Measurements from ENCODE around the gene MYO3B. TPM values are rescaled to one million over a fixed set of nuclear protein-coding genes. Genes with fewer than 3 reads are reported as not detected.

Gene MYO3B
- total RNA-seq, 4 donors from 2014 or later = 0.06 TPM; not detected in 3

DNA sequence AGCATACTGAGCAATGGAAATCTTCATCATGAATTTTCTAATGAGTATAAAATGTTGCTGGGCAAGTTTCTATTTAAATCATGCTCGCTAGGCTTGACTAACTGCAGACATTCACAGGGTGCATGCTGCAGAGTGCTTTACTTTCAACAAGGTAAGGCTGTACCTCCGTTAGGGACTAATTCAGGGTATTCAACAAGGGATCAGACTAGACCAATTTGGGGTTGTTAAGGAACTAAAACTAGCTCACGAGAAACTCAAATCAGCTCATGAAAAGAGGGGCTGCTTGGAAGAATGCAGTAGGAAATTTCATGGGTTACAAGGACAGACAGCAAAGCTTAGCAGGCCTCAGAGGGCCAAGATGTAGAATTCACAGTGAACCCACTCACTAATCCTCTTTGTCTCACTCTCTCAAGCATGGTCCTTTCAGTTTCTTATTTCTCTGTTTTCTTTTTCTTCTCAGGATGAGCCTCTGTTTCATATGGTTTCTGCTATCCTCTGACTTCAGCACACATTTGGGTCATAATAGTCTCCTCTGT, 2.2 kb downstream of the MYO3B start:
- H3K4me3 ChIP-seq = no peak overlapping the region
- no peaks in the 10 kb centered on the region for H3K4me1 ChIP-seq
- no peaks in the 10 kb centered on the region for H3K27me3 ChIP-seq
- TF ChIP-seq EP300 (IDR thresholded peaks at IDR 0.05) (no peak), POLR2AphosphoS5 (IDR thresholded peaks at IDR 0.05) (no peak), POLR2A (IDR thresholded peaks at IDR 0.05; ENCODE audit: low read depth) (no peak)
- TF ChIP-seq, protein P1, sequence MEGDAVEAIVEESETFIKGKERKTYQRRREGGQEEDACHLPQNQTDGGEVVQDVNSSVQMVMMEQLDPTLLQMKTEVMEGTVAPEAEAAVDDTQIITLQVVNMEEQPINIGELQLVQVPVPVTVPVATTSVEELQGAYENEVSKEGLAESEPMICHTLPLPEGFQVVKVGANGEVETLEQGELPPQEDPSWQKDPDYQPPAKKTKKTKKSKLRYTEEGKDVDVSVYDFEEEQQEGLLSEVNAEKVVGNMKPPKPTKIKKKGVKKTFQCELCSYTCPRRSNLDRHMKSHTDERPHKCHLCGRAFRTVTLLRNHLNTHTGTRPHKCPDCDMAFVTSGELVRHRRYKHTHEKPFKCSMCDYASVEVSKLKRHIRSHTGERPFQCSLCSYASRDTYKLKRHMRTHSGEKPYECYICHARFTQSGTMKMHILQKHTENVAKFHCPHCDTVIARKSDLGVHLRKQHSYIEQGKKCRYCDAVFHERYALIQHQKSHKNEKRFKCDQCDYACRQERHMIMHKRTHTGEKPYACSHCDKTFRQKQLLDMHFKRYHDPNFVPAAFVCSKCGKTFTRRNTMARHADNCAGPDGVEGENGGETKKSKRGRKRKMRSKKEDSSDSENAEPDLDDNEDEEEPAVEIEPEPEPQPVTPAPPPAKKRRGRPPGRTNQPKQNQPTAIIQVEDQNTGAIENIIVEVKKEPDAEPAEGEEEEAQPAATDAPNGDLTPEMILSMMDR (IDR thresholded peaks at IDR 0.05) = no peak
- H3K36me3 ChIP-seq = no peaks in the 10 kb centered on the region
- no peak overlapping the region for H3K27ac ChIP-seq (replicated peaks in 1 of 4)
- intact Hi-C loops (cut with DNase I) = no loop called here
- H3K9me3 ChIP-seq = peaks cover 0 to 6% (median 2%) of the 10 kb centered on the region in 4 donors
- 81% methylated on average over 3 of the region's 3 CpGs for WGBS
- DNase-seq (ENCODE audit: extremely low spot score) = no peak

DNA sequence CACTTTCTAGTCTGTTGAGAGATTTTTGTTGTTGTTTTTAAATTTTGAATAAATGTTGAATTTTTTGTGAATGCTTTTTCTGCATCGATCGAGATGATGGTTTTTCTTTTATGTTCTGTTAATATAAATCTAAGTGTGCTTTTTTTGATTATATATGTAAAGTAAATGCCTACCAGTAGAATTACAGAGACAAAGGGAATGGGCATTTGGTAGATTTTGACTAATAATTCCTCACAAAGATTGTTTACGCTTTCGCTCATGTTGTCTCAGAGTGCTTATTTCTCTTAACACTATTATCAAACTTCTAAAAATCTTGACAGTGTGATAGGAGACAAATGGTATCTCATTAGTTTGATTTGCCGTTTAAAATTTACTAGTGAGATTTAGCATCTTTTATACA, 3.7 kb downstream of the MYO3B start:
- intact Hi-C loops (cut with DNase I) = no loop called here
- no peak for DNase-seq (ENCODE audit: extremely low spot score)
- WGBS = 89% methylated on average over 5 of the region's 5 CpGs
- no peak overlapping the region for H3K27ac ChIP-seq (replicated peaks in 1 of 4)
- H3K4me1 ChIP-seq = no peaks in the 10 kb centered on the region
- no peaks in the 10 kb centered on the region for H3K36me3 ChIP-seq
- TF ChIP-seq EP300 (IDR thresholded peaks at IDR 0.05) (no peak), POLR2AphosphoS5 (IDR thresholded peaks at IDR 0.05) (no peak), POLR2A (IDR thresholded peaks at IDR 0.05; ENCODE audit: low read depth) (no peak)
- TF ChIP-seq, protein P1 (IDR thresholded peaks at IDR 0.05) = no peak
- no peaks in the 10 kb centered on the region for H3K27me3 ChIP-seq
- H3K4me3 ChIP-seq = no peak overlapping the region
- H3K9me3 ChIP-seq = peaks cover 0 to 15% (median 11%) of the 10 kb centered on the region in 4 donors

DNA sequence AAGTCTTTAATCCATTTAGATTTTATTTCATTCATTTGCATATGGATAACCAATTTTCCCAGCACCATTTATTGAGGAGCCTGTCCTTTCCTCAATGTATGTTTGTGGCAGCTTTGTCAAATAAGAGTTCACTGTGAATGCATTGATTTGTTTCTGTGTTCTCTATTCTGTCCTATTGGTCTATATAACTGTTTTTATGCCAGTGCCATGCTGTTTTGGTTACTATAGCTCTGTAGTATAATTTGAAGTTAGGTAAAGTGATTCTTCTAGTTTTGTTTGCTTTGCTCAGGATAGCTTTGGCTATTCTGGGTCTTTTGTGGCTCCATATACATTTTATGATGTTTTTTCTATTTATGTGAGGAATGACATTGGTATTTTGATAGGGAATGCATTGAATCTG, 7.4 kb downstream of the MYO3B start:
- H3K27me3 ChIP-seq = no peaks in the 10 kb centered on the region
- peaks cover 0 to 26% (median 13%) of the 10 kb centered on the region in 4 donors for H3K9me3 ChIP-seq
- no peaks in the 10 kb centered on the region for H3K4me1 ChIP-seq
- TF ChIP-seq POLR2A (IDR thresholded peaks at IDR 0.05; ENCODE audit: low read depth) (no peak), POLR2AphosphoS5 (IDR thresholded peaks at IDR 0.05) (no peak), EP300 (IDR thresholded peaks at IDR 0.05) (no peak)
- TF ChIP-seq, protein P1 (IDR thresholded peaks at IDR 0.05) = no peak
- no peak overlapping the region for H3K27ac ChIP-seq (replicated peaks in 1 of 4)
- H3K36me3 ChIP-seq = no peaks in the 10 kb centered on the region
- H3K4me3 ChIP-seq = no peak overlapping the region
- no peak for DNase-seq (ENCODE audit: extremely low spot score)
- intact Hi-C loops (cut with DNase I) = no loop called here

DNA sequence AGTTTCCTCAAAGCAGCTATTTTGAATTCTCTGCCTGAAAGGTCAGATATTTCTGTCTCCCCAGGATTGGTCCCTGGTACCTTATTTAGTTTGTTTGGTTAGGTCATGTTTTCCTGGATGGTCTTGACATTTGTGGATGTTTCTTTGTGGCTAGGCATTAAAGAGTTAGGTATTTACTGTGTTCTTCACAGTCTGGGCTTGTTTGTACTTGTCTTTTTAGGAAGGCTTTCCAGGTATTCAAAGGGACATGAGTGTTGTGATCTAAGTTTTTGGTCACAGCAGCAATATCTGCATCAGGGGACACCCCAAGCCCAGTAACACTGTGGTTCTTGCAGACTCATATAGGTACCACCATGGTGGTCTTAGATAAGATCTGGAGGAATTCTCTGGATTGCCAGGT, 11.8 kb downstream of the MYO3B start:
- Histone ChIP-seq H3K36me3 (no peaks in the 10 kb centered on the region), H3K4me1 (no peaks in the 10 kb centered on the region), H3K4me3 (no peak overlapping the region), H3K27ac (replicated peaks in 1 of 4) (no peak overlapping the region), H3K27me3 (no peaks in the 10 kb centered on the region), H3K9me3 (peaks cover 0 to 26% (median 11%) of the 10 kb centered on the region in 4 donors)
- intact Hi-C loops (cut with DNase I) = no loop called here
- TF ChIP-seq POLR2A (IDR thresholded peaks at IDR 0.05; ENCODE audit: low read depth) (no peak), EP300 (IDR thresholded peaks at IDR 0.05) (no peak), POLR2AphosphoS5 (IDR thresholded peaks at IDR 0.05) (no peak)
- TF ChIP-seq, protein P1 (IDR thresholded peaks at IDR 0.05) = no peak
- no peak for DNase-seq (ENCODE audit: extremely low spot score)

DNA sequence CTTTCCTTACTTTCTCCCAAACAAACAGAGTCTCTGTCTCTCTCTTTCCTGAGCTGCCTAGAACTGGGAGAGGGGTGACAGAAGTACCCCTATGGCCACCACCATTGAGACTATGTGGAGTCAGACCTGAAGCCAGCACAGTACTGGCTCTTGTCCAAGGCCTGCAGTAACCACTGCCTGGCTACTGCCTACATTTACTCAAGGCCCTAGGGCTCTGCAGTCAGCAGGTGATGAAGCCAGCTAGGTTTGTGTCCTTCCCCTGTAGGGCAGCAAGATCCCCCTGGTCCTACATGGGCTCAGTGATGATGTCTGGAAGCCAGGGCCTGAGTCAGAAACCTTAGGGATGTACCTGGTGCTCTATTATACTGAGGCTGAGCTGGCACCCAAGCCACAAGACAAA, 12.2 kb downstream of the MYO3B start:
- Histone ChIP-seq H3K27me3 (no peaks in the 10 kb centered on the region), H3K9me3 (peaks cover 0 to 23% (median 8%) of the 10 kb centered on the region in 4 donors), H3K4me1 (no peaks in the 10 kb centered on the region), H3K27ac (replicated peaks in 1 of 4) (no peak overlapping the region), H3K36me3 (no peaks in the 10 kb centered on the region), H3K4me3 (no peak overlapping the region)
- intact Hi-C loops (cut with DNase I) = no loop called here
- TF ChIP-seq EP300 (IDR thresholded peaks at IDR 0.05) (no peak), POLR2A (IDR thresholded peaks at IDR 0.05; ENCODE audit: low read depth) (no peak), POLR2AphosphoS5 (IDR thresholded peaks at IDR 0.05) (no peak)
- TF ChIP-seq, protein P1 (IDR thresholded peaks at IDR 0.05) = no peak
- no peak for DNase-seq (ENCODE audit: extremely low spot score)

All from esophagus muscularis mucosa (tissue), 4 donors.